Nephron (organoid): Measurements from ENCODE around the gene CGRRF1.
A peak's percentile ranks its signal among the peaks of the same experiment; 100 is the strongest.

ENCODE experiments used
- H3K27ac Mint-ChIP-seq, 3 experiments: 2 replicates each; pipeline ENCODE4 v1.8.0; 2020; ENCODE audit warnings: mixed read lengths in 3 of 3, mild to moderate bottlenecking in 2 of 3, moderate library complexity in 1 of 3
- H3K27me3 Mint-ChIP-seq: 2 replicates; pipeline ENCODE4 v1.8.0; 2021; ENCODE audit warnings: low read depth, mild to moderate bottlenecking, moderate library complexity, mixed read lengths
- H3K36me3 Mint-ChIP-seq: 2 replicates; pipeline ENCODE4 v1.8.0; 2020; ENCODE audit warnings: low read depth, mixed read lengths
- H3K4me1 Mint-ChIP-seq: 2 replicates; pipeline ENCODE4 v1.8.0; 2020; ENCODE audit warnings: mixed read lengths
- H3K4me3 Mint-ChIP-seq, 3 experiments: 2 replicates each; pipeline ENCODE4 v1.8.0; 2020; ENCODE audit warnings: mild to moderate bottlenecking in 3 of 3, mixed read lengths in 3 of 3, moderate library complexity in 2 of 3
- H3K9me3 Mint-ChIP-seq: 2 replicates; pipeline ENCODE4 v1.8.0; 2020; ENCODE audit warnings: mixed read lengths
- TF ChIP-seq, protein P1 (sequence below), 3 experiments: fragments of 200-600 bp; sonication (generic); IDR thresholded peaks; one replicate each; pipeline ENCODE4 v1.5.0; 2021; ENCODE audit warnings: antibody characterized with exemption in 3 of 3; ENCODE audit not compliant: unreplicated experiment in 3 of 3

CGRRF1 gene

GRCh38 chr14:54471641-54472040, 38.1 kb upstream of the CGRRF1 start:
- Mint-ChIP-seq H3K4me3 (no peak overlapping the region), H3K27ac (peak overlapping the region in 1 of 3 experiments; percentile 85), H3K9me3 (peaks cover 10% of the 10 kb centered on the region), H3K36me3 (peaks cover 41% of the 10 kb centered on the region), H3K4me1 (peaks cover 63% of the 10 kb centered on the region), H3K27me3 (no peaks in the 10 kb centered on the region)
- TF ChIP-seq, protein P1, sequence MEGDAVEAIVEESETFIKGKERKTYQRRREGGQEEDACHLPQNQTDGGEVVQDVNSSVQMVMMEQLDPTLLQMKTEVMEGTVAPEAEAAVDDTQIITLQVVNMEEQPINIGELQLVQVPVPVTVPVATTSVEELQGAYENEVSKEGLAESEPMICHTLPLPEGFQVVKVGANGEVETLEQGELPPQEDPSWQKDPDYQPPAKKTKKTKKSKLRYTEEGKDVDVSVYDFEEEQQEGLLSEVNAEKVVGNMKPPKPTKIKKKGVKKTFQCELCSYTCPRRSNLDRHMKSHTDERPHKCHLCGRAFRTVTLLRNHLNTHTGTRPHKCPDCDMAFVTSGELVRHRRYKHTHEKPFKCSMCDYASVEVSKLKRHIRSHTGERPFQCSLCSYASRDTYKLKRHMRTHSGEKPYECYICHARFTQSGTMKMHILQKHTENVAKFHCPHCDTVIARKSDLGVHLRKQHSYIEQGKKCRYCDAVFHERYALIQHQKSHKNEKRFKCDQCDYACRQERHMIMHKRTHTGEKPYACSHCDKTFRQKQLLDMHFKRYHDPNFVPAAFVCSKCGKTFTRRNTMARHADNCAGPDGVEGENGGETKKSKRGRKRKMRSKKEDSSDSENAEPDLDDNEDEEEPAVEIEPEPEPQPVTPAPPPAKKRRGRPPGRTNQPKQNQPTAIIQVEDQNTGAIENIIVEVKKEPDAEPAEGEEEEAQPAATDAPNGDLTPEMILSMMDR (IDR thresholded peaks at IDR 0.05; ENCODE audit: unreplicated experiment in 3 of 3): no peak

- Mint-ChIP-seq H3K4me1 (peaks cover 66% of the 10 kb centered on the region), H3K9me3 (peaks cover 6% of the 10 kb centered on the region), H3K36me3 (peaks cover 44% of the 10 kb centered on the region), H3K4me3 (no peak overlapping the region), H3K27me3 (no peaks in the 10 kb centered on the region), H3K27ac (peak overlapping the region; percentile 43 to 85 (median 57))
- TF ChIP-seq, protein P1 (IDR thresholded peaks at IDR 0.05; ENCODE audit: unreplicated experiment in 3 of 3): no peak
These were observed 37.4 kb upstream of the CGRRF1 start for GRCh38 chr14:54472315-54472714.

- Mint-ChIP-seq H3K4me3 (no peak overlapping the region), H3K27ac (peak overlapping the region; percentile 43 to 67 (median 60)), H3K4me1 (peaks cover 70% of the 10 kb centered on the region), H3K9me3 (no peaks in the 10 kb centered on the region), H3K36me3 (peaks cover 48% of the 10 kb centered on the region), H3K27me3 (no peaks in the 10 kb centered on the region)
- TF ChIP-seq, protein P1 (IDR thresholded peaks at IDR 0.05; ENCODE audit: unreplicated experiment in 3 of 3): no peak
These were observed 35.4 kb upstream of the CGRRF1 start for GRCh38 chr14:54474232-54474793.

DNA sequence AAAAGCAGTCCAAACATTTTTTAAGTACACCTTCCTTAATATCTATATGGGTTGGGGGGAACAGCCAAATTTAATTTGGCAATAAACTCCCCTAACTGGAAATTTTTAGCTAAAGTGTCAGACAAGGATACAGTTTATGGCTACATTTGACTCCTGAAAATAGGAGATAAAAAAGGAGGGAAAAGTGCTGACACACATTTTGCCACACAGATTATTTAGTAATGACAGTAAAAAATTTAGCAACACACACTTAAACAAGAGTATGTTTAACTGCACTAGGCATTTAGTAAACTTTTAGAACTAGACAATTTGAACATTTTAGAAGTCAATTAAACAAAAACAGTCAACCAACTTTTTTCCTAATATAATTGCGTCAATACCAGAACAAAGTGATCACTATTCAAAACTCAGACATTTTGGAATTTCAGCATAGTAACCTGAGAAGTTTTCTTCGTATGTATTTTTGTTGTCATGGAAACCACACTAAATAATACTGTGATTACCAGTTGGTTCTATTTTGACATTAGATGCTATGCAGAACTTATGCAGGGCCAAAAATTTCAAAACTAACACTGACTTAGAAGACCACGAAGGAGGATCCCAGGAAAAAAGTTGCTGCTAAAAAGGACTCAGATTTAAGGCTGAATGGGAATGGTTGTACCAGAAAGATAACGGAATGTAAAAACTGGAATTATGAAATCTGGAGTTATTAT, 34.4 kb upstream of the CGRRF1 start:
- H3K9me3 Mint-ChIP-seq: no peaks in the 10 kb centered on the region
- H3K4me3 Mint-ChIP-seq: peak overlapping the region in 1 of 3 experiments; percentile 0
- TF ChIP-seq, protein P1 (IDR thresholded peaks at IDR 0.05; ENCODE audit: unreplicated experiment in 3 of 3): no peak
- H3K4me1 Mint-ChIP-seq: peaks cover 63% of the 10 kb centered on the region
- peak overlapping the region; percentile 17 to 51 (median 32) for H3K27ac Mint-ChIP-seq
- H3K27me3 Mint-ChIP-seq: no peaks in the 10 kb centered on the region
- peaks cover 48% of the 10 kb centered on the region for H3K36me3 Mint-ChIP-seq

- H3K4me1 Mint-ChIP-seq: peaks cover 57% of the 10 kb centered on the region
- peak overlapping the region; percentile 17 to 32 (median 28) for H3K27ac Mint-ChIP-seq
- no peaks in the 10 kb centered on the region for H3K9me3 Mint-ChIP-seq
- H3K4me3 Mint-ChIP-seq: no peak overlapping the region
- peaks cover 52% of the 10 kb centered on the region for H3K36me3 Mint-ChIP-seq
- TF ChIP-seq, protein P1 (IDR thresholded peaks at IDR 0.05; ENCODE audit: unreplicated experiment in 3 of 3): no peak
- H3K27me3 Mint-ChIP-seq: no peaks in the 10 kb centered on the region
These were observed 33.8 kb upstream of the CGRRF1 start for GRCh38 chr14:54475911-54476310.
